HFF-Myc (cell line): ENCODE measurements around the gene ADRM1.

Source experiments
- DNase-seq: peaks from one replicate; pipeline ENCODE4 v3.0.0-alpha.2; 2011; ENCODE audit warnings: low read depth; ENCODE audit errors: extremely low read depth
- H3K4me3 ChIP-seq: replicated peaks from 2 replicates; pipeline ENCODE4 v1.5.1; 2011; ENCODE audit warnings: low read depth, mild to moderate bottlenecking, control low read depth, low read length
- TF ChIP-seq, protein P1 (sequence below): IDR thresholded peaks from 2 replicates; pipeline ENCODE4 v1.5.1; 2012; ENCODE audit warnings: mild to moderate bottlenecking, low read depth, low read length, control low read depth; ENCODE audit errors: missing control alignments

ADRM1 gene

DNA sequence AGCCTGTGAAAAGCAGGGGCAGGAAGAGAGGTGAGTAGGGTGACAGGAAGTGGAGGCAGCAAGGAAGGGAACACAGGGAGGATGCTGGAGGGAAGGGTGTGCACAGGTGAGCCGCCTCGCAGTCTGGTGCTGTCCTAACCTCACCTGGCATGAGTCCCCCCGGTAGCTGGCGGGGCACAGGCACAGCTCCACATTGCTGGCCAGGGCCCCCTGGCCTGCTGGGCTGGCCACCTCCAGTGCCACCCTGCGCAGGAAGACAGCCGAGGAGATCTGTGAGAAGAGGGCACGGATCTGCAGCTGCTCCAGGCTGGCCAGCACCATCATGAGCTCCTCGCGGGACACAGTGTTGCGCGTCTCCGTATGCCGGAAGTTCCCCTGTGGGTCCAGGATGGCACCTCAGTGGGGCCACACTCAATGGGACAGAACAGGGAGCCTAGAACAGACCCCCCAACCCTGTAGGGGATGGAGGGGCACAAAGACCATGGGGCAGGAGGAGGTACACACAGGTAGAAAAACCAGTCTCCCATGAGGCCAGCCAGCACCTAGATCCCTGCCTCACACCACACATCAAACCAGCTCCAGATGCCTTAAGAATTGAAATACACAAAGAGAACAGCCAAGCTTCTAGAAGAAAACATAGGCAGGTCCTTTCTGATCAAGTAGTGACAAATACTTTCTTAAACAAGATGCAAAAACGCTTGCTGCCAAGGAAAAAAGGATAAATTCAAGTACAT is 22.5 kb downstream of the ADRM1 start:
- TF ChIP-seq, protein P1, sequence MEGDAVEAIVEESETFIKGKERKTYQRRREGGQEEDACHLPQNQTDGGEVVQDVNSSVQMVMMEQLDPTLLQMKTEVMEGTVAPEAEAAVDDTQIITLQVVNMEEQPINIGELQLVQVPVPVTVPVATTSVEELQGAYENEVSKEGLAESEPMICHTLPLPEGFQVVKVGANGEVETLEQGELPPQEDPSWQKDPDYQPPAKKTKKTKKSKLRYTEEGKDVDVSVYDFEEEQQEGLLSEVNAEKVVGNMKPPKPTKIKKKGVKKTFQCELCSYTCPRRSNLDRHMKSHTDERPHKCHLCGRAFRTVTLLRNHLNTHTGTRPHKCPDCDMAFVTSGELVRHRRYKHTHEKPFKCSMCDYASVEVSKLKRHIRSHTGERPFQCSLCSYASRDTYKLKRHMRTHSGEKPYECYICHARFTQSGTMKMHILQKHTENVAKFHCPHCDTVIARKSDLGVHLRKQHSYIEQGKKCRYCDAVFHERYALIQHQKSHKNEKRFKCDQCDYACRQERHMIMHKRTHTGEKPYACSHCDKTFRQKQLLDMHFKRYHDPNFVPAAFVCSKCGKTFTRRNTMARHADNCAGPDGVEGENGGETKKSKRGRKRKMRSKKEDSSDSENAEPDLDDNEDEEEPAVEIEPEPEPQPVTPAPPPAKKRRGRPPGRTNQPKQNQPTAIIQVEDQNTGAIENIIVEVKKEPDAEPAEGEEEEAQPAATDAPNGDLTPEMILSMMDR, result no peak
- no peak for DNase-seq
- no peak overlapping the region for H3K4me3 ChIP-seq

DNA sequence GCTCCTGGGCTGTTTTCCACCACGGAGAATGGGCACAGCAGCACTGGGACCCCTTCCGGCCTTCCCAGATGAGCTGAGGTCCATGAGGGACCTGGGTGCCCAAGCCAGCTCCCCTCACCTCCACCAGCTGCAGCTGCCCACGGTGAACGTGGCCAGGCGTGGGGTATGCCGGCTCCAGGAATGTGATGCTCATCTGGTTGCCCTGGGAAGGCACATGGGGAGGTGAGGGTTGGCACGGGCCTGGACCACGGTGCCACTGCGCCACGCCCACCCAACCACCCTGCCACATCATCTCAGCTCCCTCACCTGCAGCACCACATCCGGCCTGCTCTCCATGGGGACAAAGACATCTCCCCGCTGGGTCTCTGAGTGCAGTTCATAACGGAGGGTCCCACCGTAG is 23.8 kb downstream of the ADRM1 start:
- H3K4me3 ChIP-seq, result no peak overlapping the region
- no peak for DNase-seq
- TF ChIP-seq, protein P1, result no peak

DNA sequence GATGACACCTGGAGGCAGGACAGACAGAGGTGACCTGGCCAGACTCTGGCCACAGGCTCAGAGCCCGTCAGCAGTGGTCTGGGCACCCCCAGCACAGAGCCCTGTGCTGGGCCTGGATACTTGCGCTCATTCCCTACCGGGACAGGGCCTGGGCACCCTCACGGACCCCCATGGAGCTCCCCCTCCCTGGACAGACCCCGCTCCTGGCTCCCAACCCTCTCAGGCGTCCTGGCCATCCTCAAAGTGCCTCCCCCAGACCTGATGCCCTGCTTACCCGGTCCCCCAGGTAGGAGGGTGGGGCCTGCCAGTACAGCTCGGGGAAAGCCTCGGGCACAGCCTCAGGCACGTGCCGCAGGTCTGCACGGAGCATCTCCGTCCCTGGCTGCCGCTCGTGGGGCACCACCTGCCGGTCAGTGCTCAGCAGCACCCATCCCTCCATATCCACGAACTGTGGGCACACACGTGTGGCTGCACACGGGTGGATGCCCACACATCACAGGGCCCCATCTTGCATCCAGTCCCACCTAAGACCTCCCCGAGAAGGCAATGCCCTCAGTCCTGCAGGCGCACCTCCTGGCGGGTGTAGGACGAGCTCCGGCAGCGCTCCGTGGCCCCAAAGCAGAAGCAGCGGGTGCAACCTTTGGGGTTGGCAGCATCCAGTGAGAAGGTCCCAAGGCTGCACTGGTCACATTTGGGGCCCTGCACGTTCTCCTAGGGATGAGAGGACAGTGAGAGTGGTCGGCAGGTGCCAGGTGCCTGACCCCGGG is 24.3 kb downstream of the ADRM1 start:
- no peak overlapping the region for H3K4me3 ChIP-seq
- TF ChIP-seq, protein P1, result no peak
- no peak for DNase-seq

DNA sequence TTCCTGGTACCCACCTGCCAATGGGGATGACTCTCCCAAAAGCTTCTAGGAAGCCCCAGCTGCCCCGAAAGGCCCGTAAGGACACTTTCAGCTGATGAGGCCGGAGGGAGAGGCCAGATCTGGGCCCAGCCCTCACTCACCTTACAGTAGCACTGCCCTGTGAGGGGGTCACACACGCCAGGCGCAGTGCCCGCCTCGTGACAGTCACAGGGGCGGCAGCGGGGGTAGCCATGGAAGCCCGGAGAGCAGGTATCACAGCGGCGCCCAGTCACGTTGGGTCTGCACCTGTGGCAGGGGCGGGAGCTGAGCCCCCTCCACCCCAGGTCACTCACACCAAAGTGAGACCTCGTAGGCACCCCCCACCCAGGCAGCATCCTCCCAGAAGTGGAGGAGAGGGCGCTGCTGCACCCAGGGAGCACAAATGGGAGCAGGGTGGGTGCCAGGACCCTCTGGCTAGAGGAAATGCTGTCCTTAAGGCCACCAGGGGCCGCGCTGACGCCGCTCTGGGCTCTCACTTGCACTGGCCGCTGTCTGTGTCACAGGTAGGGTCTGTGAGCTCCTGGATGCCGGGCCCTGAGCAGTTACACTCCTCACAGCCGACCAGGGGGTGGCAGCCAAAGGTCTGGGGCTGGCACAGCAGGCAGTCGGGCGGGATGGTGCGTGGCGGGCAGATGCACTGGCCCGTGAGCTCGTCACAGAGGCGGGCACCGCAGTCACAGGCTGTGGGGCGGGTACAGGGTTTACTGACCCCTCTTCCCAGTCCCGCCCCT is 25.1 kb downstream of the ADRM1 start:
- no peak for DNase-seq

DNA sequence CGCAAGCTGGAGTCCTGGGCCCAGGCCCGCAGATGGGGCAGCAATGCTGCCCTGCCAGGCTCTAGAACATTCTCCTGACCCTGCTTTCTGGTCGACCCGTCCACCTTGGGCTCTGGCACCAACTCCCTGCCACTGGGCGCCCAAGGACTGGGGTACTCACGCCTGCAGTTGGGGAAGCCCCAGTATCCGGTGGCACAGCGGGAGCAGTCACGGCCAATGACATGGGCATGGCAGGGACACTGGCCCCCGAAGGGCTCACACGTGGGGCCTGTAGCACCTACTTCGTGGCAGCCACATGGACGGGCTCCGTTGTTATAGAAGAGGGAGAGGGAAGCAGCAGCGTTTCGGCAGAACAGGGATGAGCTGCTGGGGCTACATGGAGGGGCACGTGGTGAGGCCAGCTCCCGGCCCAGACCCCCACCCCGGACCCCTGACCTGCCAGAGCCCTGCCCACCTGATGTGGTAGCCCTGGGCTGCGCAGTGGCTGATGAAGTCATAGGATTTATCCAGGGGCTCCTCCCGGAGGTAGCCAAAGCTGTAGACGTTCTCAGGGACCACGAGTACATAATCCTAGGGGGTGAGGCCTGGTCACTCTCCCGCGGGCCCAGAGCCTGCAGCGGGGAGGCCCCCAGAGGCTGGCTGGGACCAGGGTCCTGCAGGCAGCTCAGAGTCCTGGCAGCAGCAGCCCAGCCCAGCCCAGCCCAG is 26.0 kb downstream of the ADRM1 start:
- DNase-seq, result no peak
- TF ChIP-seq, protein P1, result no peak
- H3K4me3 ChIP-seq, result no peak overlapping the region

More for the DNA sequence above, 25.1 kb downstream of the ADRM1 start:
- TF ChIP-seq, protein P1, result no peak
- no peak overlapping the region for H3K4me3 ChIP-seq
